Astrocyte (in vitro differentiated cells and primary cell): ENCODE results near the gene BMP6. TPM values are rescaled to one million over a fixed set of nuclear protein-coding genes. Genes with fewer than 3 reads are reported as not detected.

Source experiments
- DNase-seq: peaks from one replicate; pipeline ENCODE4 v3.0.0-alpha.2; 2010; ENCODE audit warnings: low read depth
- FAIRE-seq: peaks from 2 replicates; lab custom pipeline; 2011; peaks lifted over from hg19 to GRCh38; lab: Jason Lieb, UNC
- H2AFZ ChIP-seq: 2 replicates; pipeline ENCODE4 v1.6.0; 2012; ENCODE audit warnings: low read depth, low read length, inconsistent platforms
- H3K27ac ChIP-seq: 2 replicates; pipeline ENCODE4 v1.5.1; 2011; ENCODE audit warnings: low read depth, low read length, inconsistent platforms
- H3K27me3 ChIP-seq: 2 replicates; pipeline ENCODE4 v1.6.0; 2011; ENCODE audit warnings: low read length, inconsistent platforms; ENCODE audit not compliant: insufficient read depth
- H3K36me3 ChIP-seq: 2 replicates; pipeline ENCODE4 v1.5.1; 2011; ENCODE audit warnings: low read length, inconsistent platforms; ENCODE audit not compliant: insufficient read depth
- H3K4me1 ChIP-seq: 2 replicates; pipeline ENCODE4 v1.5.1; 2011; ENCODE audit warnings: low read length, inconsistent platforms; ENCODE audit not compliant: insufficient read depth
- H3K4me2 ChIP-seq: 2 replicates; pipeline ENCODE4 v1.6.0; 2012; ENCODE audit warnings: low read length, inconsistent platforms
- H3K4me3 ChIP-seq: 2 replicates; pipeline ENCODE4 v1.5.1; 2011; ENCODE audit warnings: low read depth, mild to moderate bottlenecking, low read length, inconsistent platforms; ENCODE audit not compliant: insufficient read depth
- H3K79me2 ChIP-seq: 2 replicates; pipeline ENCODE4 v1.6.0; 2012; ENCODE audit warnings: mild to moderate bottlenecking, low read length, inconsistent platforms; ENCODE audit not compliant: insufficient read depth
- H3K9ac ChIP-seq: 2 replicates; pipeline ENCODE4 v1.6.0; 2012; ENCODE audit warnings: mild to moderate bottlenecking, low read length, inconsistent platforms
- H3K9me3 ChIP-seq: 2 replicates; pipeline ENCODE4 v1.5.1; 2012; ENCODE audit warnings: low read depth, mild to moderate bottlenecking, low read length, inconsistent platforms; ENCODE audit not compliant: insufficient read depth
- H4K20me1 ChIP-seq: 2 replicates; pipeline ENCODE4 v1.6.0; 2012; ENCODE audit warnings: low read length, inconsistent platforms; ENCODE audit not compliant: insufficient read depth
- H3K27ac Mint-ChIP-seq: one replicate; pipeline ENCODE4 v1.8.0; 2021; ENCODE audit warnings: mild to moderate bottlenecking, mixed read lengths; ENCODE audit not compliant: unreplicated experiment
- H3K27me3 Mint-ChIP-seq: one replicate; pipeline ENCODE4 v1.8.0; 2021; ENCODE audit warnings: low read depth, mixed read lengths; ENCODE audit not compliant: unreplicated experiment
- H3K36me3 Mint-ChIP-seq: one replicate; pipeline ENCODE4 v1.8.0; 2021; ENCODE audit warnings: low read depth, mixed read lengths; ENCODE audit not compliant: unreplicated experiment
- H3K4me1 Mint-ChIP-seq: one replicate; pipeline ENCODE4 v1.8.0; 2021; ENCODE audit warnings: low read depth, mixed read lengths; ENCODE audit not compliant: unreplicated experiment
- H3K4me3 Mint-ChIP-seq: one replicate; pipeline ENCODE4 v1.8.0; 2021; ENCODE audit warnings: mild to moderate bottlenecking, moderate library complexity, mixed read lengths; ENCODE audit not compliant: unreplicated experiment
- H3K9me3 Mint-ChIP-seq: one replicate; pipeline ENCODE4 v1.8.0; 2021; ENCODE audit warnings: mild to moderate bottlenecking, mixed read lengths; ENCODE audit not compliant: unreplicated experiment
- CTCF ChIP-seq: IDR thresholded peaks from 2 replicates; pipeline ENCODE4 v1.5.1; 2011; ENCODE audit warnings: low read depth, mild to moderate bottlenecking, inconsistent platforms, low read length, moderate library complexity; ENCODE audit not compliant: insufficient read depth
- EZH2 ChIP-seq: IDR thresholded peaks from 2 replicates; pipeline ENCODE4 v1.6.1; 2012; ENCODE audit warnings: mild to moderate bottlenecking, low read length, inconsistent platforms; ENCODE audit not compliant: insufficient read depth
- total RNA-seq: library from RNA; stranded (reverse); gene quantifications from 2 replicates; pipeline ENCODE4 v1.2.1, GENCODE V29; 2021

The BMP6 gene
- total RNA-seq, 1 donor from 2014 or later: 2.8 TPM

GRCh38 chr6:7680393-7681075, 45.4 kb upstream of the BMP6 start:
- DNase-seq (no peak), FAIRE-seq (no peak)
- Histone ChIP-seq H3K27me3 (peaks cover 4% of the 10 kb centered on the region), H3K9ac (no peak overlapping the region), H3K4me2 (no peak overlapping the region), H3K4me1 (no peaks in the 10 kb centered on the region), H2AFZ (no peak overlapping the region), H3K9me3 (no peaks in the 10 kb centered on the region), H4K20me1 (no peaks in the 10 kb centered on the region), H3K36me3 (no peaks in the 10 kb centered on the region), H3K79me2 (no peaks in the 10 kb centered on the region), H3K4me3 (no peak overlapping the region), H3K27ac (no peak overlapping the region)
- Mint-ChIP-seq H3K36me3 (no peaks in the 10 kb centered on the region), H3K27me3 (no peaks in the 10 kb centered on the region), H3K4me1 (peaks cover 5% of the 10 kb centered on the region), H3K9me3 (no peaks in the 10 kb centered on the region), H3K27ac (no peak overlapping the region), H3K4me3 (no peak overlapping the region)
- no peak for TF ChIP-seq CTCF
- TF ChIP-seq EZH2: no peak

GRCh38 chr6:7681449-7681848, 44.5 kb upstream of the BMP6 start:
- no peaks in the 10 kb centered on the region for H3K9me3 Mint-ChIP-seq
- Histone ChIP-seq H2AFZ (no peak overlapping the region), H3K27ac (no peak overlapping the region), H3K9ac (no peak overlapping the region), H3K36me3 (no peaks in the 10 kb centered on the region), H3K9me3 (no peaks in the 10 kb centered on the region), H3K27me3 (peaks cover 4% of the 10 kb centered on the region), H3K4me1 (no peaks in the 10 kb centered on the region), H3K4me3 (no peak overlapping the region), H4K20me1 (no peaks in the 10 kb centered on the region), H3K79me2 (no peaks in the 10 kb centered on the region), H3K4me2 (no peak overlapping the region)
- H3K4me3 Mint-ChIP-seq: no peak overlapping the region
- H3K27me3 Mint-ChIP-seq: no peaks in the 10 kb centered on the region
- no peaks in the 10 kb centered on the region for H3K36me3 Mint-ChIP-seq
- DNase-seq (no peak), FAIRE-seq (no peak)
- peaks cover 5% of the 10 kb centered on the region for H3K4me1 Mint-ChIP-seq
- TF ChIP-seq CTCF: no peak
- no peak for TF ChIP-seq EZH2
- no peak overlapping the region for H3K27ac Mint-ChIP-seq

GRCh38 chr6:7684076-7684475, 41.8 kb upstream of the BMP6 start:
- Mint-ChIP-seq H3K9me3 (no peaks in the 10 kb centered on the region), H3K27me3 (no peaks in the 10 kb centered on the region), H3K36me3 (no peaks in the 10 kb centered on the region), H3K4me1 (peaks cover 5% of the 10 kb centered on the region), H3K4me3 (no peak overlapping the region), H3K27ac (peak overlapping the region; percentile 41)
- DNase-seq (no peak), FAIRE-seq (no peak)
- Histone ChIP-seq H3K36me3 (no peaks in the 10 kb centered on the region), H3K4me2 (no peak overlapping the region), H3K9ac (no peak overlapping the region), H3K4me3 (no peak overlapping the region), H3K9me3 (no peaks in the 10 kb centered on the region), H4K20me1 (no peaks in the 10 kb centered on the region), H3K27me3 (peaks cover 4% of the 10 kb centered on the region), H3K4me1 (no peaks in the 10 kb centered on the region), H3K27ac (no peak overlapping the region), H3K79me2 (no peaks in the 10 kb centered on the region), H2AFZ (no peak overlapping the region)
- no peak for TF ChIP-seq CTCF
- no peak for TF ChIP-seq EZH2
